Stomach smooth muscle (tissue), 2 donors: ENCODE results near the gene PLCB4.
"Not testable (repeated sequence)": the region's sequence is repeated elsewhere in the genome, so short reads cannot be mapped to it uniquely, and the experiment has no call there.

Experiments
- H3K27ac ChIP-seq: one replicate; pipeline ENCODE4 v1.7.0; 2013; ENCODE audit warnings: mild to moderate bottlenecking, low read length, inconsistent platforms
- H3K27me3 ChIP-seq, 2 donors: one replicate each; pipeline ENCODE4 v1.7.0; 2013; ENCODE audit warnings: low read length in 2 of 2; ENCODE audit not compliant: insufficient read depth in 2 of 2, control insufficient read depth in 1 of 2
- H3K36me3 ChIP-seq, 2 donors: one replicate each; pipeline ENCODE4 v1.7.0; 2013; ENCODE audit warnings: low read length in 2 of 2; ENCODE audit not compliant: control insufficient read depth in 2 of 2, insufficient read depth in 2 of 2
- H3K4me1 ChIP-seq: one replicate; pipeline ENCODE4 v1.7.0; 2013; ENCODE audit warnings: low read length; ENCODE audit not compliant: control insufficient read depth, insufficient read depth
- H3K4me3 ChIP-seq, 2 donors: one replicate each; pipeline ENCODE4 v1.7.0; 2013; ENCODE audit warnings: low read length in 2 of 2
- H3K9ac ChIP-seq, 2 donors: one replicate each; pipeline ENCODE4 v1.7.0; 2013; ENCODE audit warnings: low read length in 2 of 2, mild to moderate bottlenecking in 1 of 2
- H3K9me3 ChIP-seq, 2 donors: one replicate each; pipeline ENCODE4 v1.7.0; 2013; ENCODE audit warnings: low read length in 2 of 2; ENCODE audit not compliant: control insufficient read depth in 2 of 2
- donor health status: healthy.
- donor health status: Pancreatic carcinoma.

The PLCB4 gene

GRCh38 chr20:9150679-9151078 lies 81.8 kb downstream of the PLCB4 start:
- H3K9me3 ChIP-seq = no peaks in the 10 kb centered on the region
- peaks cover 3% of the 10 kb centered on the region for H3K4me1 ChIP-seq
- H3K27me3 ChIP-seq = no peaks in the 10 kb centered on the region
- no peak overlapping the region for H3K4me3 ChIP-seq
- H3K27ac ChIP-seq = no peak overlapping the region
- H3K36me3 ChIP-seq = no peaks in the 10 kb centered on the region
- H3K9ac ChIP-seq = no peak overlapping the region

GRCh38 chr20:9152139-9152538 lies 83.3 kb downstream of the PLCB4 start:
- not testable (repeated sequence) for H3K36me3 ChIP-seq, H3K4me3 ChIP-seq, H3K9me3 ChIP-seq, H3K9ac ChIP-seq, H3K4me1 ChIP-seq, H3K27ac ChIP-seq, H3K27me3 ChIP-seq

- Histone ChIP-seq H3K4me1 (no peaks in the 10 kb centered on the region), H3K4me3 (no peak overlapping the region), H3K9me3 (no peaks in the 10 kb centered on the region), H3K27ac (no peak overlapping the region), H3K9ac (no peak overlapping the region), H3K36me3 (no peaks in the 10 kb centered on the region), H3K27me3 (no peaks in the 10 kb centered on the region)
These were observed 85.7 kb downstream of the PLCB4 start for GRCh38 chr20:9154464-9155024.

- H3K36me3 ChIP-seq = no peaks in the 10 kb centered on the region
- H3K9ac ChIP-seq = no peak overlapping the region
- H3K27ac ChIP-seq = no peak overlapping the region
- no peaks in the 10 kb centered on the region for H3K9me3 ChIP-seq
- H3K4me1 ChIP-seq = no peaks in the 10 kb centered on the region
- H3K4me3 ChIP-seq = no peak overlapping the region
- no peaks in the 10 kb centered on the region for H3K27me3 ChIP-seq
These were observed 87.8 kb downstream of the PLCB4 start for GRCh38 chr20:9156529-9157280.

GRCh38 chr20:9160331-9160730 lies 91.4 kb downstream of the PLCB4 start:
- Histone ChIP-seq H3K27me3 (no peaks in the 10 kb centered on the region), H3K4me1 (no peaks in the 10 kb centered on the region), H3K9me3 (no peaks in the 10 kb centered on the region), H3K4me3 (no peak overlapping the region), H3K36me3 (no peaks in the 10 kb centered on the region), H3K27ac (no peak overlapping the region), H3K9ac (no peak overlapping the region)

GRCh38 chr20:9160757-9161156 lies 91.9 kb downstream of the PLCB4 start:
- Histone ChIP-seq H3K9ac (no peak overlapping the region), H3K4me1 (no peaks in the 10 kb centered on the region), H3K27me3 (no peaks in the 10 kb centered on the region), H3K9me3 (no peaks in the 10 kb centered on the region), H3K27ac (no peak overlapping the region), H3K36me3 (no peaks in the 10 kb centered on the region), H3K4me3 (peak overlapping the region in 1 of 2 donors; percentile 16)

- Histone ChIP-seq H3K9ac (no peak overlapping the region), H3K27me3 (no peaks in the 10 kb centered on the region), H3K4me3 (peak overlapping the region in 1 of 2 donors; percentile 16), H3K9me3 (no peaks in the 10 kb centered on the region), H3K4me1 (no peaks in the 10 kb centered on the region), H3K36me3 (no peaks in the 10 kb centered on the region), H3K27ac (no peak overlapping the region)
These were observed 92.4 kb downstream of the PLCB4 start for GRCh38 chr20:9161311-9161710.

- Histone ChIP-seq H3K27me3 (no peaks in the 10 kb centered on the region), H3K9ac (no peak overlapping the region), H3K27ac (no peak overlapping the region), H3K4me3 (no peak overlapping the region), H3K9me3 (no peaks in the 10 kb centered on the region), H3K36me3 (no peaks in the 10 kb centered on the region), H3K4me1 (no peaks in the 10 kb centered on the region)
These were observed 94.4 kb downstream of the PLCB4 start for GRCh38 chr20:9163251-9163650.

GRCh38 chr20:9163995-9164394 lies 95.1 kb downstream of the PLCB4 start:
- Histone ChIP-seq H3K27me3 (no peaks in the 10 kb centered on the region), H3K9ac (no peak overlapping the region), H3K4me3 (no peak overlapping the region), H3K9me3 (no peaks in the 10 kb centered on the region), H3K4me1 (no peaks in the 10 kb centered on the region), H3K27ac (no peak overlapping the region), H3K36me3 (no peaks in the 10 kb centered on the region)

GRCh38 chr20:9165261-9165660 lies 96.4 kb downstream of the PLCB4 start:
- no peaks in the 10 kb centered on the region for H3K36me3 ChIP-seq
- H3K4me3 ChIP-seq = no peak overlapping the region
- H3K27me3 ChIP-seq = no peaks in the 10 kb centered on the region
- H3K9ac ChIP-seq = no peak overlapping the region
- no peak overlapping the region for H3K27ac ChIP-seq
- H3K9me3 ChIP-seq = no peaks in the 10 kb centered on the region
- H3K4me1 ChIP-seq = no peaks in the 10 kb centered on the region

GRCh38 chr20:9166153-9166780 lies 97.4 kb downstream of the PLCB4 start:
- Histone ChIP-seq H3K9ac (no peak overlapping the region), H3K36me3 (no peaks in the 10 kb centered on the region), H3K27me3 (no peaks in the 10 kb centered on the region), H3K4me1 (no peaks in the 10 kb centered on the region), H3K4me3 (no peak overlapping the region), H3K27ac (no peak overlapping the region), H3K9me3 (no peaks in the 10 kb centered on the region)
